Panc1 (cell line): Measurements from ENCODE around the gene C2CD2L.

Experiments used
- CTCF ChIP-seq: fragments of 450-650 bp; IDR thresholded peaks from 2 replicates; pipeline ENCODE4 v1.5.1; 2017; ENCODE audit warnings: mild to moderate bottlenecking
- POLR2AphosphoS5 ChIP-seq: IDR thresholded peaks from 2 replicates; pipeline ENCODE4 v1.6.1; 2012; ENCODE audit warnings: mild to moderate bottlenecking, low read depth, low read length, moderate library complexity
- SIN3A ChIP-seq: IDR thresholded peaks from 2 replicates; pipeline ENCODE4 v1.6.1; 2012; ENCODE audit warnings: low read depth, mild to moderate bottlenecking, low read length, moderate library complexity, borderline replicate concordance; ENCODE audit not compliant: insufficient read depth
- TF ChIP-seq, protein P1 (sequence below), 2 experiments: IDR thresholded peaks; 2 replicates each; pipeline ENCODE4 v1.6.1; 2011 to 2012; ENCODE audit warnings: low read depth in 2 of 2, control low read depth in 1 of 2, low read length in 1 of 2, mild to moderate bottlenecking in 1 of 2, moderate library complexity in 1 of 2; ENCODE audit not compliant: insufficient read depth in 1 of 2

DNA sequence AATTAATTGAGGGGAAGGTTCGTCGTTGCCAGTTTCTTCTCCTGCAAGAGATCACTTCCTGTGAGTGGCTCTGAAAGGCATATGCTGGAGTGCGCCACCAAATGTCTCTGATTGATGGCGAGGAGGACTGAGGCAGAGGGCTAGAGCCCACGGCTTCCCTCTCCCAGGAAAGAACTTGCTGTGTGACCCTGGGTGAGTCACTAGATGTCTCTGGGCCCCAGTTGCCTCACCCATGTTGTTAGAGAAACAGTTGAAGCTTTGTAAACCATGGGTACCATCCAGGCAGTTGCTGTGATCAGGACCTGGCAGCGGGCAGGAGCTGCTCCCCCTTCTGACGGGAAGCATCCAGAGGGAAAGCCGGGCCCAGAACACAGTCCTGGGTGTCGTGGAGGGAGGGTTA is 44.9 kb downstream of the C2CD2L start:
- TF ChIP-seq, protein P1, sequence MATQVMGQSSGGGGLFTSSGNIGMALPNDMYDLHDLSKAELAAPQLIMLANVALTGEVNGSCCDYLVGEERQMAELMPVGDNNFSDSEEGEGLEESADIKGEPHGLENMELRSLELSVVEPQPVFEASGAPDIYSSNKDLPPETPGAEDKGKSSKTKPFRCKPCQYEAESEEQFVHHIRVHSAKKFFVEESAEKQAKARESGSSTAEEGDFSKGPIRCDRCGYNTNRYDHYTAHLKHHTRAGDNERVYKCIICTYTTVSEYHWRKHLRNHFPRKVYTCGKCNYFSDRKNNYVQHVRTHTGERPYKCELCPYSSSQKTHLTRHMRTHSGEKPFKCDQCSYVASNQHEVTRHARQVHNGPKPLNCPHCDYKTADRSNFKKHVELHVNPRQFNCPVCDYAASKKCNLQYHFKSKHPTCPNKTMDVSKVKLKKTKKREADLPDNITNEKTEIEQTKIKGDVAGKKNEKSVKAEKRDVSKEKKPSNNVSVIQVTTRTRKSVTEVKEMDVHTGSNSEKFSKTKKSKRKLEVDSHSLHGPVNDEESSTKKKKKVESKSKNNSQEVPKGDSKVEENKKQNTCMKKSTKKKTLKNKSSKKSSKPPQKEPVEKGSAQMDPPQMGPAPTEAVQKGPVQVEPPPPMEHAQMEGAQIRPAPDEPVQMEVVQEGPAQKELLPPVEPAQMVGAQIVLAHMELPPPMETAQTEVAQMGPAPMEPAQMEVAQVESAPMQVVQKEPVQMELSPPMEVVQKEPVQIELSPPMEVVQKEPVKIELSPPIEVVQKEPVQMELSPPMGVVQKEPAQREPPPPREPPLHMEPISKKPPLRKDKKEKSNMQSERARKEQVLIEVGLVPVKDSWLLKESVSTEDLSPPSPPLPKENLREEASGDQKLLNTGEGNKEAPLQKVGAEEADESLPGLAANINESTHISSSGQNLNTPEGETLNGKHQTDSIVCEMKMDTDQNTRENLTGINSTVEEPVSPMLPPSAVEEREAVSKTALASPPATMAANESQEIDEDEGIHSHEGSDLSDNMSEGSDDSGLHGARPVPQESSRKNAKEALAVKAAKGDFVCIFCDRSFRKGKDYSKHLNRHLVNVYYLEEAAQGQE (IDR thresholded peaks at IDR 0.05; ENCODE audit: insufficient read depth in 1 of 2, low read depth in 2 of 2, low read length in 1 of 2): no peak
- TF ChIP-seq CTCF (no peak; the same call in 1 of the 2 replicates), POLR2AphosphoS5 (no peak), SIN3A (no peak)
